GM19043 (cell line): ENCODE measurements around the gene CCDC30.
"Not testable (repeated sequence)": the region's sequence is repeated elsewhere in the genome, so short reads cannot be mapped to it uniquely, and the experiment has no call there.

Source experiments
- ATAC-seq: cut with Tn5 transposase; IDR thresholded peaks from one replicate; pipeline ENCODE4 v1.9.1; 2021; ENCODE audit warnings: low read depth; ENCODE audit not compliant: unreplicated experiment

The CCDC30 gene

GRCh38 chr1:42627205-42627604 is 164.1 kb downstream of the CCDC30 start:
- not testable (repeated sequence) for ATAC-seq

DNA sequence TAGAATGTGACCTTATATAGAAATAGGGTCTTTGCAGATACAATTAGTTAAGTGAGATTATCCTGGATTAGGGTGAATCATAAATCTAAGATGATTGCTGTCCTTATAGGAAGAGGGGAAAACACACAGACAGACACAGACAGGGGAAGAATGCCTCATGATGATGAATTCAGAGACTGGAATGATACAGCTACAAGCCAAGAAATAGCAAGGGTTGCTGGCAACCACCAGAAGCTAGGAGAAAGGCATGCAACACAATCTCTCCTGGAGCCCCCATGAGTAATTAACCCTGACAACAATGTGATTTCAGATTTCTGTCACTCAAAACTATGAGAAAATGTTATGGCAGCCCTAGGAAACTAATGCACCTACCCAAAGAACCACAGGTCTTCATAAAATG is 176.0 kb downstream of the CCDC30 start:
- ATAC-seq, result no peak

GRCh38 chr1:42646056-42646455 is 183.0 kb downstream of the CCDC30 start:
- ATAC-seq, result no peak

GRCh38 chr1:42657201-42657600 is 194.1 kb downstream of the CCDC30 start:
- no peak for ATAC-seq

DNA sequence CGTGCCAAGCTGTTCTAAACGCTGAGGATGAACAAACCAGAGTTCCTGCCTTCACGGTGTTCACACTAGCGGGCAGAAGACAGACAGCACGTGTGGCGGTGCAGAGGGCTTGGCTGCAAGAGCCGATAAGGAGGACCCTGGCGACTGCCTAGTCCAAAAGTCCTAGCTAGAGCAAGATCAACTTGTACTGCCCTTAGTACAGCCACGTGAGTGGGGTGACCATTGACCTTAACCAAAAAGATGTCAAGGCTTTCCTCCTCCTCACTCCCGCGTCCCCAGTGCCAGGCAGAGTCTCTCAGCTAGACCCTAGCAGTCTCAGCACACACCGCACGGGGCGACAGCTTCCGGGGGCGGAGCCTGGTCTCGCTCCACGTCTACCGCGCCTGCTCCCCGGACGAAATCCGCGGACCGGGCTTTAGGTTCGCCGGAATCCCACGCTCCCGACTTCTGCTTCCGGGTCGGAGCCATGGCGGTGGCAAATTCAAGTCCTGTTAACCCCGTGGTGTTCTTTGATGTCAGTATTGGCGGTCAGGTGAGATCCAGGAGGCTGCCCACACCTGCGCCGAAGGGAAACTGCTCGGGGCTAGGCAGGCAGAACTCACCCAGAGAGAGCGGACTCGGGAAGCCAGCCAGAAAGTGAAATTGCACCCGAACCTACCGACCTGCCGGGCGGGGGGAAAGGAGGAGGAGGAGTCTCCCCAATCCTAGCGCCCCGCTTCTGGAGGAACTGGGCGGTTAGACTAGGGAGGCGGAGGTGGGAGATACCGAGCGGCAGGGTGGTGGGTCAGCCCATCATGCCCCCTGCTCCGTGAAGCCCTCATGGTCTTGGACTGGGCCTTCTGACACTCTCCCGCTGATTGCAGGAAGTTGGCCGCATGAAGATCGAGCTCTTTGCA is 195.1 kb downstream of the CCDC30 start, which contains the start of gene PPIH:
PPIH (plus strand) TSS at position 443 of the 896 bp plus-strand sequence; CDS start at position 467, 24 bp downstream.
- peak; percentile 96 for ATAC-seq

GRCh38 chr1:42658877-42659337 is 195.8 kb downstream of the CCDC30 start:
- ATAC-seq, result no peak

DNA sequence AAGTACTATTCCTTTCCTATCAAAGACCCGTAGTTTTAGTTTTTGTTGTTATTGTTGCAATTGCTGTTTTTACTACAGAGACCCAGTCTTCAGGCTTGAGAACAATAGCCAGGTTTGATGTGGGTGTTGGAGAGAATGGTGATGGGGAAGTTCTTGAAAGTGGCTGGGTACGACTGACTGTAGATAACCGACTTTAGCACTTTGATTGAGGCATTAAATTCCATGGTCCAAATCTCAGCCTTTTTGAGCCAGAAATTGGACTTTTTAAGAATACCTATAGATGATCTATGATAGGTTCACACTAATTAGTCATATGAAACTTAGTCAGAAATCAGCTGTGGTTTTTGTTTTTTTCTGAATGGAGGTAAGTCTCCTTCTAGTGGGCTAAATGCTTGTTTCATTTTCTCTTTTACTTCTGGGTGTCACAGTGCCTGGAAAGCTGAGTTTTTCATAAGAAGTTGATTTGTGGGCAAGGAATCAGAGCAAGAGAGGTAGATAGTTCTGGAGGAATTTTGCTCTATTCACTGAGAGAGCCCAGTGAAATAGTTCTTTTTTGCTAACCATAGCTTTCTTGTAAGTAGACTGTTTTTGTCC is 197.9 kb downstream of the CCDC30 start:
- no peak for ATAC-seq

DNA sequence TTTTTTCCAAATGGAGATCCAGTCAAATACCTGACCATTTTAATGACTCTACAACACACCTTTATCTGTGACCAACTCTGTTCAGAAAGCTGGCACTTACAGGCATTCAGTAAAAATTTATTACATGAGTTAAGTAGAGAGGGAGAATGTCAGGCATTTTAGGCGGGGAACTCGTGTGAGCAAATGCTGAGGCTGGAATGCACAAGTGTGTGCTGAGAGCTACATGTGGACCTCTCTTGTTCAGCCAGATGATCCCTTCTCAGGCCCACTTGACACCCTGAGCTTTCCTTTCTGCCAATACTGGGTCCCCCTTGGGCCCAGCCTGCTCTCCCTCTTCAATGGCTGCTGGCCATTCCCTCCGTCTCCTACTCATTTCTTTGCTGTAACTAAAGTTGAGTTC is 206.8 kb downstream of the CCDC30 start:
- ATAC-seq, result no peak

DNA sequence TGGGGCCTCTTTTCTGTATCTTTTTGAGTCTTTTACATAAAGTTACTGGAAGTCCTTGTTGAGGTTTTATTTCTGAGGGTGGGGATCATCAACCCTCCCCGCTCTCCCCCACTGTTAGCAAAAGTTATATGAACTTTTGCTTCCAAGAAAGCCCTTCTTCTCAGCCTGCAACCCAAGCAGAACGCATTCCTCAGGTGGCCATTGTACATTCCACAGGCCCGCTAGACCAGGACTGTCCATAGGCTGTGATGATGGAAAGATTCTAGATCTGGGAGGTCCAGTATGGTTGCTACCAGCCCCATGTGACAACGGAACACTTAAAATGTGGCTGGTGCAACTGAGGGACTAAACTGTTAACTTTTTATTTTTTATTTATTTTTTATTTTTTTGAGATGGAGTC is 207.3 kb downstream of the CCDC30 start:
- ATAC-seq, result no peak

DNA sequence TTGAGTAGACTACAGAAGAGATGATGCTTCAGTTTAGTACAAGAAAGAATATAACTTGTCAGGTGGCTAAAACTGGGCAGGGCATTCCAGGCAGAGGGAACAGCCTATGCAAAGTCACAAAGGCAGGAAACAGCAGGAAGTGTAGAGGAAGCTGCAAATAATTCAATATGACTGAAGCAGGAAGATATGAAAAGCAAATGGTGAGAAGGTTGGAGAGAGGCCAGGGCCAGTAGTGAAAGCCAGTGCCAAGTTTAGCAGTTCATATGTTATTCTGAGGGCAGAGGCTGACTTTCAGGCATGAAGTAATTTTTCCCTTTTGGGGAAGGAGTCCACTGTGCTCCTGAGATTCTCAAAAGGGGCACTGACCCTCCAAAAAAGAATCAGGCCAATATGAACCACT is 211.1 kb downstream of the CCDC30 start:
- ATAC-seq, result no peak

- ATAC-seq, result no peak
Measured at GRCh38 chr1:42674682-42675081, 211.6 kb downstream of the CCDC30 start.

DNA sequence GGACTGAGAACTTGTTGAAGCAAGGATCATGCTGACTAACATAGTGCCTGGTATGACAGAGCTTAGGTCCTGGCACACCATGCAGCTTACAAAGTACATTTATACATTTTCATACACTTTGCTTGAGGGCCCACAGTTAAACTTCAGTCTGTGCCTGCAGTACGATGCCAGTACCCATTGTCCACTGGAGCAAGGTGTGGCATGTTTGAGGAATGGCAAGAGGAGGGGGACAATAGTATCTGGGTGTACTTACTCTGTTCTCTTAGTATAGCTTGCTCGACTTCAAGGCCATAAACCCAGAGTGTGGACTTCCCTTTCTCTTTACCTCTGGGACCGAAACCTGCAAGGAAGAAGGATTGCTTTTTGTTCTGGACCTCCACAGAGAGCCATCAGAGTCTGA is 212.4 kb downstream of the CCDC30 start:
- no peak for ATAC-seq

DNA sequence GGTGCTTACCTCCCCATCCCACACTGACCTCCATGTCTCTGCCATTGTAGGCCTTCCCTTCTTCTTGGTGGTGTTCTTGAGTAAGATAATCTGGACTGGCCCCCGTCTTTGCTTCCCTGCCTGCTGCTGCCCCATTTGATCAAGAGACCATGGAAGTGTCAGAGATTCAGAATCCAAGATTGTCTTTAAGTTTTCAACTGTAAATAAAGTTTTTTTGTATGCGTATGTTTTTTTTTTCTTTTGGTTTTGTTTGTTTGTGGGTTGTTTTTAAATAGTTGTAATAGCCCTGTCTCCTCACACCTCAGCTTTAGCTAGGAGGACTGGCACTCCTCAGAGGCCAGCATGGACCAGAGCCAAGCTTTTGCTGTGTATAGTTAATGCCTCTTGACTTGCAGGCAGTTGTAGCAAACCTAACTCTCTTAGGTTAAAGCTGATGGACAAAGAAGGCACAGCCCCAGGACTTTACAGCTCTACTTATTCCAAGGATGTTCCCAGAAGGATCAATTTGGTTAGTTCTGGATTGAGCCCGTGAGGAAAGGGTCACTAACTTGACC is 213.5 kb downstream of the CCDC30 start:
- ATAC-seq, result no peak

DNA sequence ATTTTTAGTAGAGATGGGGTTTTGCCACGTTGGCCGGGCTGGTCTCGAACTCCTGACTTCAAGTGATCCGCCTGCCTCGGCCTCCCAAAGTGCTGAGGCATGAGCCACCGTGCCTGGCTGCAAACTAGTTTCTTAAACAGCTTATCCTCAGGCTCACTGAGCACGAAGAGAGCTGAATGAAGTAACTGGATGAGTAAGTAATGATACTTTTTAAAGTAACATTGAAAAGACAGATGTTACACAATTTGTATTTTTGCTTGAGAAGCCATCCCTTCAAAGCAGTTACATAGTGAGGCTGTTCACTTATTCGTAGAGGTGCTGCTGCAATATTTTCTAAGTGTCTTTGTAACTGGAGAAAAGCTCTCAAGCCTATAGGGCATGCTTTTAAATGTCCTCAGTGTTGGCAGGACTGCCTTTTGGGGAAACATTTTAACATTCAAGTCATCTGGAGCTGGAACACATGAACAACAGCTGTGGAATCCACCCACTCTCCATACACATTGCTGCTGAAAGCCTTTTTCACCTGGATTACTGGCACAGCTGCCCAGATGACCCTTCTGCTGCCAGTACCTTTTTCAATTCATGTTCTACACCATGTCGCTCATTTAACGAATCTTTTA is 216.4 kb downstream of the CCDC30 start:
- no peak for ATAC-seq

GRCh38 chr1:42680055-42680454 is 217.0 kb downstream of the CCDC30 start:
- no peak for ATAC-seq

GRCh38 chr1:42680921-42681683 is 218.0 kb downstream of the CCDC30 start:
- ATAC-seq, result no peak

DNA sequence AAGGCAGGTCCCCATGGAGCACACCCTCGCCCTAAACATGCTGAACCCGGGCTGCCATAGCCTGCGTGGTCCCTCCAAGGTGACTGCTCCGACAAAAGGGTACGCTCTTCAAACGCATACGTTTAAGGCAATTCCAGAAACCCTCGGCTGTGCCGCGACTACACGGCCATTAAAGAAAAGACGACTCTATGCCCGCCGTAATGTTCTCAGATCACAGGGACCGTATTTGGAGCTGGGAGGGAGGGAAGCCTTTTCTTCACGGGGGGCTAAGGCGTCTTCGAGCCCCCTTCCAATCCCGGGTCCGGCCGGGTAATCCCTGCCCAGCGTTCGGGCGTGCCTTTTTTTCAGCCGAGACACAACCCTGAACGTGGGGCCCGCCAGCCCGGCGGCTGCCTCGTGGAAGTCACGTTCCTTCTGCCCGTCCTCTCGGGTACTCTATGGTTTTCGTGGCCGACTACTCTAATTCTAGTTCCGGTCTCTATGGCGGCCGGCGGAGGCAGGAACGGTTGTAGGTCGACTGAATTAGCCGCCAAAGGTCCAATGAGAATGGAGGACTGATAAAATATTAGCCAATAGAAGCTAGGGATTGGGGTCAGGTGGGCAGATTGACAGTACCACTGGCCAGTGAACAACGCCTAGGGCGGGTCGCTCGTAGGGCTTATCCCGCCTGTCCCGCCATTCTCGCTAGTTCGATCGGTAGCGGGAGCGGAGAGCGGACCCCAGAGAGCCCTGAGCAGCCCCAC is 218.8 kb downstream of the CCDC30 start, which contains the start of gene YBX1:
YBX1 (plus strand) TSS at position 678 of the 743 bp plus-strand sequence. CDS start 148 bp downstream, outside the sequence.
- peak; percentile 91 for ATAC-seq

GRCh38 chr1:42682484-42682738 is 219.3 kb downstream of the CCDC30 start:
- peak; percentile 4 for ATAC-seq

DNA sequence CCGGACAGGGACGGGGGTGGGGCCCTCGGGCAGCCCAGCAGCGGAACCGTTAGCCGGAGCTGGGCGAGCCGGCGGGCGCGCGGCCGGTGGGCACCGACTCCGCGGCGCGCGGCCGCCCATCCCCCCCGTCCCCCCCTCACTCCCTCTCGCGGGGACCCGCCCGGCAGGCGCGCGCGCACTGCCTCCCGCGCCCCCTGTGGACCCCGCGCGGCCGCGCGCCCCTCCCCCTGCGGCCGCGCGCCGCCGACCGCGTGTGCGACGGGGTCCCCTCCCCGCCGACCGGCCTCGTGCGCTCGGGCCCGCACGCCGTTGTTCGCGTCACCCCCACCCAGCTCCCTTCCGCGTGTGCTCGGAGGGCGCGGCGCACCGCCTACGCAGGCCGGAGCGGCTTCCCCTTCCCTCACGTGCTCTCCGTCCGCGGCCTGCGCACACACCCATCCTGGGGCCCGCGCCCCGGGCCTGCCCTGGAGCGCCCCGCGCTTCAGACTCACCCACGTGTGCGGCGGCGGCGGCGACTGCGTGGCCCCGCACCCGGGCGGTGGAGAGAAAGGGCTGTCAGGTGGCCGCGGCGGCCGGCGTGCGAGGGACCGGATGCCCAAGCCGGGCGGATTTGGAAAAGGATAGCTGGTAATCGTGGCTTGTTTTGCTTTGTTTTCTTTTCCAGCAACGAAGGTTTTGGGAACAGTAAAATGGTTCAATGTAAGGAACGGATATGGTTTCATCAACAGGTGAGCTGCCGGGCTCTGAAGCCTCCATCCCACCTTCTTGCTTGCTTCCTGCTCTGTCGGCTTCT is 219.8 kb downstream of the CCDC30 start:
- ATAC-seq, result peak; percentile 31
